AG10803 (cell line): ENCODE measurements around the gene ARHGEF19.

ENCODE experiments used
- DNase-seq: peaks from one replicate; pipeline ENCODE4 v3.0.0; 2010; ENCODE audit warnings: low read depth
- H3K4me3 ChIP-seq: 2 replicates; pipeline ENCODE4 v1.5.1; 2011; ENCODE audit warnings: mild to moderate bottlenecking, low read length, control low read depth
- TF ChIP-seq, protein P1 (sequence below): conservative IDR thresholded peaks from 2 replicates; pipeline ENCODE4 v1.5.1; 2011; ENCODE audit warnings: mild to moderate bottlenecking, low read length, control low read depth, inconsistent platforms

ARHGEF19 gene

DNA sequence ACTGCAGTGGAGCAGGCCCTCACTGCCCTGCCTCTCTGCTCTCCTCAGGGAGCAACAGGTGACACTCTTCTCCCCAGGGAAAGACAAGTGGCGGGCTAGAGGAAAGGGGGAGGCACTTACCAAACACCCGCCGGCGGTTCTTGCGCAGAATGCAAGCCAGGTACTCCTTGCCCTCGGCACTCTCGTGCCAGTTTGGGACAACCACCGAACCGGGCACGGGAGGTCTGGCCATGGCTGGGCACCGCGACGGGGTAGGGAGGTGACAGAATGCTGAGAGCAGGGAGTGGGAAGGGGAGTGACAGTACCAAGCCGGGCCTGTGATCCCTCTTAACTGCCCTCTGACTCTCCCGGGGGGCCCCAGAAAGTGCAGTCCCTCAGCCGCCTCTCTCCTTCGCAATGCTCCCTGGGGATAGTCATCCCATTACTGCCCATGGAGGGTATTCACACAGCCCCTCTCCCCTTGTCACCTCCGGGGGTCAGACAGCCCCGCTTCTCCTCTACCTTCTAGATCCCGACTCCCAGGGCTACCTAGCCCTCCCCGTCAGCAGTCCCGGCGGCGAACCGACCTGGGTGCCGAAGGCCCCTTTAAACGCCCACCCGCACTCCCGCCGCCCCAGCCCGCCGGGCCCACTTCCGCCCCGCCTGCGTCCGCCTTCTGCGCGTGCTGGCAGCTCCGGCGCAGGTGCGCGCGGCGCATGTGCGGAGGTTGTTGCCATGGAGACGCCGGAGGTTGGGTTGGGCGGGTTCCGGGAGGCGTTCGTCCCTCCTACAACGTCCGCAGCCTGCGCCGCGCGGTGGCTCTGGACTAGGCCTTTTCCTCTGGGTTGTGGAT lies 24.3 kb upstream of the ARHGEF19 start, which contains the start of gene CPLANE2:
CPLANE2 (minus strand) TSS at position 673 of the 832 bp plus-strand sequence; CDS start at position 232, 441 bp downstream.
- peak; percentile 89 for DNase-seq
- peak within 1 kb of the TSS; percentile 80 for H3K4me3 ChIP-seq
- TF ChIP-seq, protein P1, sequence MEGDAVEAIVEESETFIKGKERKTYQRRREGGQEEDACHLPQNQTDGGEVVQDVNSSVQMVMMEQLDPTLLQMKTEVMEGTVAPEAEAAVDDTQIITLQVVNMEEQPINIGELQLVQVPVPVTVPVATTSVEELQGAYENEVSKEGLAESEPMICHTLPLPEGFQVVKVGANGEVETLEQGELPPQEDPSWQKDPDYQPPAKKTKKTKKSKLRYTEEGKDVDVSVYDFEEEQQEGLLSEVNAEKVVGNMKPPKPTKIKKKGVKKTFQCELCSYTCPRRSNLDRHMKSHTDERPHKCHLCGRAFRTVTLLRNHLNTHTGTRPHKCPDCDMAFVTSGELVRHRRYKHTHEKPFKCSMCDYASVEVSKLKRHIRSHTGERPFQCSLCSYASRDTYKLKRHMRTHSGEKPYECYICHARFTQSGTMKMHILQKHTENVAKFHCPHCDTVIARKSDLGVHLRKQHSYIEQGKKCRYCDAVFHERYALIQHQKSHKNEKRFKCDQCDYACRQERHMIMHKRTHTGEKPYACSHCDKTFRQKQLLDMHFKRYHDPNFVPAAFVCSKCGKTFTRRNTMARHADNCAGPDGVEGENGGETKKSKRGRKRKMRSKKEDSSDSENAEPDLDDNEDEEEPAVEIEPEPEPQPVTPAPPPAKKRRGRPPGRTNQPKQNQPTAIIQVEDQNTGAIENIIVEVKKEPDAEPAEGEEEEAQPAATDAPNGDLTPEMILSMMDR: peak; percentile 17; the same call in 1 of the 2 replicates

DNA sequence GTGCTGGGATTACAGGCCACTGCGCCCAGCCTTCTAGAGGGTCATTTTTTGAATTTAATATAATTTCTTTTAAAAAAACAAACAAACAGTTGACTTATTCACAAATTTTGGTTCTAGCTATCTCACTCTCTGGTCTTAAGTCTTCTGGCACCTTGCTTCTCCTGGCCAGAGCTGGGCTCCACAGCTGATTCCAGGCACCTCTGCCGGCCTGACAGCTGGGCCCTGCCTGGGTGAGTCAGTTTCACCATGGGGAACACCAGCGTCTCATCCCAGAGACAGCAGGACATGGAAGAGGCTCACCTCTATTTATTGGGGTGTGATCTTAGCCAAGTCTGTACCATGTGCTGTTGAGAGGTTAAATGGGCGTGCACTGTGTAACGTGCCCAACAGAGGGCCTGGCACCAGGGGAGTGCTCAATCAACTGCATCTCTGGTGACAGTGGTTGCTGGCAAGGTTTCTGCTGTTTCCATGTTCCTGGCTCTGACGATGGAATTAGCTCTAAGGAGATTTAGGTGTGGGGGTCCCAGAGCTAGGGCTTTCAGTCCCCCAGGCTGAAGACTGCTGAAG lies 23.6 kb upstream of the ARHGEF19 start:
- DNase-seq: peak; percentile 23
- TF ChIP-seq, protein P1: no peak; the same call in 1 of the 2 replicates
- H3K4me3 ChIP-seq: peak overlapping the region; percentile 80

DNA sequence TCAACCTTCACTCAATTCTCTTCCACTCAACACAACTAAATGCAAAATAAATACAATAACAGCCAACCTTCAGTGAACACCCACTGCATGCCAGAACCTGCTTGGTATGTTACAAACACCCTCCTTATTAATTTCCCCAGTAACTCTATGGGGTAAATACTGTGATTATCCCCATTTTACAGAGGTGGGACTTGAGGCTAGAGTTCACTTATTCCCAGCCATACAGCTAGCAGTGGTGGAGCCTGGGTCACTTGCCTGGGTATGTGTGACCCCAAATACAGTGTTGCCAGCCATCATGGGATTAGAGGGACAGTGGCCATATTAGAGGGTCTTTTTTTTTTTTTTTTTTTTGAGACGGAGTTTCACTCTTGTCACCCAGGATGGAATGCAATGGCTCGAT lies 22.9 kb upstream of the ARHGEF19 start:
- H3K4me3 ChIP-seq: no peak overlapping the region
- DNase-seq: no peak
- TF ChIP-seq, protein P1: no peak

GRCh38 chr1:16233431-16233830 lies 21.0 kb upstream of the ARHGEF19 start:
- TF ChIP-seq, protein P1: no peak
- H3K4me3 ChIP-seq: no peak overlapping the region
- no peak for DNase-seq

GRCh38 chr1:16232316-16232710 lies 19.9 kb upstream of the ARHGEF19 start:
- H3K4me3 ChIP-seq: no peak overlapping the region
- no peak for DNase-seq
- TF ChIP-seq, protein P1: no peak

DNA sequence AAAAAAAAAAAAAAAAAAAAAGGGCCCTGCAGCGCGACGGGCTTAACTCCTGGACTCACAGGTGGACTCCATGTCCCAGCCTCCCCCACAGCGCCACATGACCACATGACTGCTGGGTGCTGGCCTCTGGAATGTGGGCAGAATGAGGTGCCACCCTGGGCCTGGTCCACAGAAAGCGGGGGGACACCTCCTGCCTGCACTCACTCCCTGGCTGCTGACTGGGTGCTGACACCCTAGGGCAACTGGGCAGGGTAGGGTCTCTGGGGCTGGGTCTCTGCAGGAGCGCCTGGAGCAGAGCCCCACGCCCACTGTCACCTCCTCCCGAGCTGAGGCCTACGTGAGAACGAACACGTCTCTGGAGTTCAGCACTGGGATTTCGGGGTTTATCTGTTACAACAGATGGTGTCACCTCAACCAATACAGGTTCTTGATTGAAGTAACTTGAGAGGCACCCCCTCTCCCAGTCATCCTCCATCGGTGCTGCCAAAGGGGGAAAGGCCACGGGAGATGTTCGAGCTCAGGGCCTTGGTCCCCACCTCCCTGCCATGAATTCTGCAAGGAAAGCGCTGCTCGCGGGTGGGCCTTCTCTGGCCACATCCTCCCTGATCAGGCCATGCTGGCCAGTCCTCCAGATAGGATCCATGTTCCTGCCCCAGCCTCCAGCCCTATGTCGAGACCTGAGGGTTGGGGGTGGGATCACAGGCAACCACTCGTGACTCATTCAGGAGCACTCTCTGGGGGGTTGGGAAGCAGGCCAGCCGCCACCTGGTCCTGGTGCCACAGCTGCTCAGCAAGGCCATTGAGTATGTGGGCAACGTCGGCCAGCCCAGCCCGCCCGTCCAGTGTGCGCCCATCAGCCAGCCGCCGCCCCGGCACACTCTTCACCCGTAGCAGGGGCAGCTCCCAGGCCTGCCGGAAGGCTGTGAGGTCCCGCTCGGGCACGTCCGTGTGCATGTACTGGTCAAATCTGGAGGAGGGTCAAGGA lies 19.2 kb upstream of the ARHGEF19 start:
- no peak overlapping the region for H3K4me3 ChIP-seq
- TF ChIP-seq, protein P1: no peak
- DNase-seq: no peak
